Pulmonary artery endothelial cell (primary cell): ENCODE results near the gene ZNF618. TPM values are rescaled to one million over a fixed set of nuclear protein-coding genes. Genes with fewer than 3 reads are reported as not detected.

Source experiments
- DNase-seq: peaks from one replicate; pipeline ENCODE4 v3.0.0-alpha.2; 2011; ENCODE audit warnings: low read depth, low spot score
- total RNA-seq: library from RNA; depleted of rRNA; stranded (reverse); fragments of >200 nt; gene quantifications from 2 replicates; pipeline ENCODE4 v1.2.3, GENCODE V29; 2014

Gene ZNF618
- total RNA-seq = 14.8 and 15.8 TPM in 2 replicates

GRCh38 chr9:113876151-113876992 is at the start of gene ZNF618:
TSS of gene ZNF618 (plus strand) at chr9:113876309. CDS start at chr9:113876381, 72 bp downstream.
- no peak for DNase-seq

DNA sequence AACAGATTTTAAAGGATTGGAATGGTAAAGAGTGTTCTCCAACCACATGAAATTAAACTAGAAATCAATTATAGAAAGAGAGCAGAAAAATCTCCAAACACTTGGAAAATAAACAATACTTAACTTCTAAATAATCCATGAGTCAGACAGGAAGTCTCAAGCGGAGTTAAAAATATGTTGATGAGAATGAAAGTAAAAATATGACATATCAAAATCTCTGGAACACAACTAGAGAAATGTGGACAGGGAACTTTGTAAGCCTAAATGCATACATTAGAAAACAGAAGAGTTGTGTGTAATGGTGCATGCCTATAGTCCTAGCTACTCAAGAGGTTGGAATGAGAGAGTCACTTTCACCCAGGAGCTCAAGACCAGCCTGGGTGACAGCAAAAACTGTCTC is 47.9 kb upstream of the ZNF618 start:
- no peak for DNase-seq

DNA sequence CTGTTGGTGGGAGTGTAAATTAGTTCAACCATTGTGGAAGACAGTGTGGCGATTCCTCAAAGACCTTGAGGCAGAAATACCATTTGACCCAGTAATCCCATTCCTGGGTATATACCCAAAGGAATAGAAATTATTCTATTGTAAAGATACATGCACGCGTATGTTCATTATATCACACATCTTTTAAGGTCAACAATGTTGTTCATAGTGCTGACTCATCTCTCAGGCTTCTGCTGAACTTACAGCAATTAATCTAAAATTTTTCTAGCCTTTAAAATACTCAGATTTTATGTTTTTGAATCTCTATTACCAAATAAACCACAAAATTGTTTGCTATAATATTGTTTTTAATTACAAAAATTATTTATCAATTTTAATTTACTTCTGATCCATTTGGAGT is 38.8 kb upstream of the ZNF618 start:
- DNase-seq = no peak

GRCh38 chr9:113842086-113842485 is 34.0 kb upstream of the ZNF618 start:
- DNase-seq = no peak

DNA sequence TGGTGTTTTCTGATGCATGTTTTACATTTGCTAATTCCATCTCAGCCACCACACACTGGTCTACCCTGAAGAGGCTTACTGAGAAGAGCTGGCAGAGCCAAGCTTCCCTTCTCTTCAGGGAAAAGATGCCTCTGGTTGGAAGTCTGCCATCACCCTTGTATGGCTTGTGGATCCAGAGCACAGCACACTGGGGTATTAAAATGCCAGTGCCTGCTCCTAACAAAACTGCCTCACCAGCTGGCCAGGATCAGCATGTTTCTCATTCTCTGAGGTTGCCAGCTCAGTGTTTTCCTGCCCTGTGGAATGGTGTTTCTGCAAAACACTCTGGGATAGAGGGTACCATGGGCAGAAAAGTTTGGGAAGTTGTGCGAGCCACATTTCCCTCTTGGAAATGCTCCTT is 31.6 kb upstream of the ZNF618 start:
- DNase-seq = no peak

DNA sequence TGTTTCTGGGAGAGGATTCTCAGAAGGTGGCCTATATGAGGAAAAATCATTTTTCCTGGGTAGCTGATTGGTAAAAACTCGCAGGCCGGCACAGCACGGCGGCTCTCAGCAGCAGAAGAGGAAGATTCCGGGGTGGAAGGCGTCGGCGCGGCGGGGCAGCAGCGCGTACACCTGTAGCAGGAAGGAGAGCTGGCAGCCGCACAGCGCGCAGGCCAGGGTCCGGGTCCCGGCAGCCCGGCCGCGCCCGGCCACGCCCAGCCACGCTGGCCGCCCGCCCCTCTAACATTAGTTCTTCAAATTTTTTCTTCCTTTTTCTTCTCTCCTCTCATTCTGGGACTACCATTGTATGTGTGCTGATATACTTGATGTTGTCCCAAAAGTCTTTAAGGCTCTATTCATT is 24.8 kb upstream of the ZNF618 start:
- DNase-seq = no peak

- DNase-seq = no peak
Observed at GRCh38 chr9:113851873-113852272, 24.2 kb upstream of the ZNF618 start.

DNA sequence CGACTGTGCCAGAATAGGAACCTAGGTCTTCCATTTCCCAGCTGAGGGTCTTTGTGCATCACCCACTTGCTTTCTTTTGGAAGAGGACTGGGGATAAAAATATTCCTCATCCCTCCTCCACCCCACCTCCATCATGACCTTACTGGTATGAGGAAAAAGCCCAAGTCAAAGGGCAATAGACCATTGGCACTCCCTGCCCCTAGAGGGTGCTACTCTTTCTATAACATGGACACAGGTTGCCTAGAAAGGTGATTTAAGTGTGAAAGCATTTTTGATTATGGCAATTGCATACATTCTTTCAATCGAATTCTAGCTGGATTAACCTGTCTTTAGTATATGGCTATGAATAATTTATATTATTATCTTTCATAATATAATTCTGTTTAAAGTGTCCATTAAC is 22.8 kb upstream of the ZNF618 start:
- no peak for DNase-seq

DNA sequence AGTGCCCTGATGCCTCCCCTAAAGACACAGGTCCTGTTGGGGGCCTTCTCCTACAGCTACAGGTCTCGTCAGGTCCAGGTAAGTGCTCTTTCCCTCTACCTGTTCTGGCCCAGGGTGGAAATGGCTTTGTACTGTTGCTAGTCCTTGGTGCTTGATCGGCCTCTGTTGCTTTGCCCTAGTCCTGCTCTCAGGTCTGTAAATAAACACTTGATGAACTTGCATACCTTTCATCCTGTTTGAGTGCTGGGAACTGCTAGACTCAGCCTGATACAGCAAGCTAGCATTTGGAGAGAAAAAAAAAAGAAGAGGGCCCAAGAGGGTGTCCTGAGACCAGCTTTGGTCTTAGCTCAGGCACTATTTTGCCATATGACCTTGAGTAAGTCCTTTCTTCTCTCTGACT is 21.8 kb upstream of the ZNF618 start:
- no peak for DNase-seq

GRCh38 chr9:113857875-113858274 is 18.2 kb upstream of the ZNF618 start:
- DNase-seq = no peak

DNA sequence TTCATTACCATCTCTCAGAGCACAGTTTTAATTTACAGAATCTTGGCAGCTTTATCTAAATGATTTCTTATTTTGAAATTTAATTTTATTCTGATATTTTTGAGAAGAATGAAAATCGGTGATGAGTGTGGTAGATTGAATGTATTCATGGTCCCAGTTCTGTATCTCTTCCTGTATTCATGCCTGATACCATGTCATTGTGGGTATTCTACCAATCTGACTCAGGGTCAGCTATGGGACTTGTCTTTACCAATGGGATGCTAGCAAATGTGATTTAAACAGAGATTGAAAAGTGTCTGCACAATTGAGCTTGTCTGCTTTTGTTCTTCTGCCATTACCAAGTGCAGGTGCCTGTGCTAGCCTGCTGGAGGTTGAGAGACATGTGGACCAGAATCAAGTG is 17.8 kb upstream of the ZNF618 start:
- DNase-seq = no peak

- no peak for DNase-seq
Observed at GRCh38 chr9:113863345-113863744, 12.8 kb upstream of the ZNF618 start.

- DNase-seq = no peak
Observed at GRCh38 chr9:113868501-113868900, 7.6 kb upstream of the ZNF618 start.

DNA sequence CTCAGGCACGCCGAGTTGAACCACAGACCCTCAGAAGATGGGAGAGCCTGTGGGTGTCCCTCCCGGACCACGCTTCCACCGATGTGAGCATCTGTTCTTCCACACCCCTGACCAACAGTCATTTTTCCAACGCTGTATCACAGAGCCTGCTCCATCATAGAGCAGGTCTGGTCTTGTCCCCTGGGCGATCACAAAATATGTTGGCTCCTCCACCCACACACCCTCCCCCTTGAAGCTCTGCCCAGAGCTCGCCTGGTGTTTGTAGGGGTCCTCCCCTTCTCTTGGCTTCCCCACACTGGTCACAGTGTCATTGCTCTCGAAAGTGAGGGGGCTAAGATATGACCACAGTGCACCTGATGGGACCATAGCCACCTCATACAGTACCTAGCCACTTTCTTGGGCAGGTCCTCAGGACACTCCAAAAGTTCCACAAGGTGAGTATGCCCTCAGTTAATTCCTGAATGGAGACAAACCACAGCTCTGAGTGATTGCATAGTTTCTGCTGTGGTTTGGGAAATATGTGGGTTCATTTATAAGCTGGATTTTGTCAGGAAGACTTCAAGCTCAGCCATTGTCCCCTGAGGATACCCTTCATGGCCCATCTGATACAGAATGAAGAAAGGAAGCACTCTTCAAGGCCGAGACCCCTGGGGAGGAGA is 3.5 kb upstream of the ZNF618 start:
- DNase-seq = no peak

GRCh38 chr9:113873446-113873845 is 2.7 kb upstream of the ZNF618 start:
- no peak for DNase-seq

- DNase-seq = no peak
Observed at GRCh38 chr9:113873926-113874325, 2.2 kb upstream of the ZNF618 start.

- DNase-seq = no peak
Observed at GRCh38 chr9:113875459-113876150, 504 bp upstream of the ZNF618 start.

- DNase-seq = no peak
Observed at GRCh38 chr9:113876993-113877368, 872 bp downstream of the ZNF618 start.

DNA sequence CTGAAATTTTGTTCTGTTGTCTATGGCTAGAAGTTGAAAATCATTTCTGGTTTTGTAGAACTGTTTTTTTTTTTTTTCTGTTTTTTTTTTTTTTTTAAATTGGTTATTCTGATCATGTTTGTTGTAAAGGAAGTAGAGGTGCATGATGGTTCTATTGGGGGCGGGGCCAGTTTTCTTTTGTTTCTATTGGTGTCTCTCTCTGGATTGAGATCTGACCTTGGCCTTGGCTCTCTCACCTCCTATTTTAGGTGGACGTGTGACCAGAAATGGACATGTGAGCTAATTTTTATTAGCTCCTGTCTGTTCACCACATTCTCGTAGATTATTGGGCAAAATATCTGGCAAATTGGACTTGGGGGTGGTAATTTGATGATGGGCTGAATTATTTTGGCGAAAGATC is 3.2 kb downstream of the ZNF618 start:
- DNase-seq = no peak

DNA sequence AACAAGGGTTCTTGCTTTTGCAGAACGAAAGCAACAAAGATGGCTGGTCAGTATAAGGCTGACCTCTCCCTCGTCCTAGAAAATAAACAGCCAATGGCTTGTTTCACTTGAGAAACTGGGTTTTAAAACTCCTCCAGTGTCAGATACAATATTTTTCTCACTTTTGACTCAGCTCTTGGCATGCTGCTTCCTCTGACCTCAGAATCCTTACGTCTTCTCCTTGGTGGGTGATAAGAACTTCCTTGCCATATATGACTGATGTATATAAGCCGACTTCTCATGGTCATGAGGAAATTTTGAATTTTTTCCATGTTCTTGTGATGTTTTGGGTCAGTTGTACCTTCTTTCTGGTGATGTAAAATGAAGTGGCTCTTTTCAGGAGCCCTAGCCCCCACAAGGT is 3.8 kb downstream of the ZNF618 start:
- peak; percentile 24 for DNase-seq

- DNase-seq = no peak
Observed at GRCh38 chr9:113882181-113882580, 6.1 kb downstream of the ZNF618 start.

DNA sequence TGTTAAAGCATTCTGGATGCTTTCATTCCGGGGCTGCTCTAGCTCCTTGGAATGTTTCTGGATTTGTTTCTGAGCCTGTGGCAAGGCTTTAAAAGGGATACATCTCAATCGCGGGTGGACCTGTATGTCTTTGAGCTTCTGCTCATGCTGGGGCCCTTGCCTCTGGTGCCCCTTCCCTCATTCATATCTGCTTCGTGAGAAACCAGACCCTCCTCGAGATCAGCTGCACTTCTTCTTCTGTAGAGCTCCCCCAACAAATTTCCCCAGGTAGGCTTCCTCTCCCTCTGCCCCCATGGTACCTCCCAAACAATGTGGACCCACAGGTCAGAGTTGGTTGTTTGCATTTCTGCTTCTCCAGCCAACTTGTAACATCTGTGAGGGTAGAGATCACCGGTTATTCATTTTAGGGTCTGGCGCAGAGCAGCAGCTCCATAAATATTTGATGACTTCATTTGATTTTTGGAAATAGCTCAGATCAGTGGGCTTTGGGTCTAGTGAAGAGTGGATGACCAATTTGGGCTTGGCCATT is 6.6 kb downstream of the ZNF618 start:
- DNase-seq = no peak
